D721Med (cell line): ENCODE results near the gene FASTKD1.
A peak's percentile ranks its signal among the peaks of the same experiment; 100 is the strongest.
"Not testable (repeated sequence)": the region's sequence is repeated elsewhere in the genome, so short reads cannot be mapped to it uniquely, and the experiment has no call there.

Experiments
- DNase-seq: peaks from one replicate; pipeline ENCODE4 v3.0.0; 2011; ENCODE audit warnings: low spot score; ENCODE audit not compliant: insufficient read length
- FAIRE-seq: peaks from 2 replicates; lab custom pipeline; 2011; peaks lifted over from hg19 to GRCh38; lab: Jason Lieb, UNC
- TF ChIP-seq, protein P1 (sequence below): IDR thresholded peaks from 2 replicates; pipeline ENCODE4 v1.5.1; 2012; ENCODE audit warnings: mild to moderate bottlenecking, control low read depth; ENCODE audit not compliant: insufficient read depth; ENCODE audit errors: missing control alignments

The FASTKD1 gene

DNA sequence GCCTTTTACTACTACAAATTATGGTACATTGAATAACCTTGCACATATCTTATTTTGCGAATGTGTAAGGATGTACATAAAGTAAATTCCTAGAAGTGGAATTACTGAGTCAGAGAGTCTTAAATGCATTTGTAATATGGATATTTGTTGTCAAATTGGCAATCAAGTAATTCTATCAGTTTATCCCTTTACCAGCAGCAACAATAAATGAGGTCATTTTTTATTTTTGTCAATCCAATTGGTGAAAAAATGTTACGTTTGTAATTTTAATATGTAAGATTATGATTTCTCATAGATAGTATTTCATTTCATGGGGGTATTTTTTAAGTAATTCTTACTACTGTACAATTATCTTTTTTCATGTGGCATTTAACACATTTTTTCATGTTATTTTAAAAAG lies 25.3 kb upstream of the FASTKD1 start:
- TF ChIP-seq, protein P1, sequence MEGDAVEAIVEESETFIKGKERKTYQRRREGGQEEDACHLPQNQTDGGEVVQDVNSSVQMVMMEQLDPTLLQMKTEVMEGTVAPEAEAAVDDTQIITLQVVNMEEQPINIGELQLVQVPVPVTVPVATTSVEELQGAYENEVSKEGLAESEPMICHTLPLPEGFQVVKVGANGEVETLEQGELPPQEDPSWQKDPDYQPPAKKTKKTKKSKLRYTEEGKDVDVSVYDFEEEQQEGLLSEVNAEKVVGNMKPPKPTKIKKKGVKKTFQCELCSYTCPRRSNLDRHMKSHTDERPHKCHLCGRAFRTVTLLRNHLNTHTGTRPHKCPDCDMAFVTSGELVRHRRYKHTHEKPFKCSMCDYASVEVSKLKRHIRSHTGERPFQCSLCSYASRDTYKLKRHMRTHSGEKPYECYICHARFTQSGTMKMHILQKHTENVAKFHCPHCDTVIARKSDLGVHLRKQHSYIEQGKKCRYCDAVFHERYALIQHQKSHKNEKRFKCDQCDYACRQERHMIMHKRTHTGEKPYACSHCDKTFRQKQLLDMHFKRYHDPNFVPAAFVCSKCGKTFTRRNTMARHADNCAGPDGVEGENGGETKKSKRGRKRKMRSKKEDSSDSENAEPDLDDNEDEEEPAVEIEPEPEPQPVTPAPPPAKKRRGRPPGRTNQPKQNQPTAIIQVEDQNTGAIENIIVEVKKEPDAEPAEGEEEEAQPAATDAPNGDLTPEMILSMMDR = no peak
- no peak for DNase-seq
- no peak for FAIRE-seq

DNA sequence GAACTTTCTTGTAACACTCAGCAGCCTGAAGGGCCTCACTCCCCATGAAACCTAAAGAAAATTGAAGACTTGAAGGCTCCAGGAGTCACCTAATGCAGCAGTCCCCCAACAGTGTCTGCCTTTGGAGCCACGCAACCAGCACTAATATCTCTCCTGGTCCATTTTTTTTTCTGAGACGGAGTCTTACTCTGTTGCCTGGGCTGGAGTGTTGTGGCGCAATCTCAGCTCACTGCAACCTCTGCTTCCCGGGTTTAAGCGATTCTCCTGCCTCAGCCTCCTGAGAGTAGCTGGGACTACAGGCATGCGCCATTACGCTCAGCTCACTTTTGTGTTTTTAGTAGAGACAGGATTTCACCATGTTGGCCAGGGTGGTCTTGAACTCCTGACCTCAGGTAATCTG lies 22.9 kb upstream of the FASTKD1 start:
- not testable (repeated sequence) for FAIRE-seq, DNase-seq

DNA sequence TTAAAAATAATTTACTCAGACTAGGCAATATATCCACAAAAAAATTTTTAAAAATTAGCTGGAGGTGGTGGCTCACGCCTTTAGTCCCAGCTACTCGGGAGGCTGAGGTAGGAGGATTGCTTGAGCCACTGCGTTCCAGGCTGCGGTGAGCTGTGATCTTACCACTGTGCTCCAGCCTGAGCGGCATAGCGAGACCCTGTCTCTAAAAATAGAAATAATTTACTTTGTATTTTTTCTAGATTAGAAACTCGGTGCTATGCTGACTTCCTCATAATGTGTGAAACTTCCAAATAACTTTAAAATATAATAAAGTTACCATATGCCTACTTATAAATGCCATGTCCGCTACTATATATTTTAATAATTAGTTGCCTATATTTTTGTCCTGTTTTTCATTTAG lies 17.1 kb upstream of the FASTKD1 start:
- TF ChIP-seq, protein P1 = no peak
- no peak for DNase-seq
- no peak for FAIRE-seq

DNA sequence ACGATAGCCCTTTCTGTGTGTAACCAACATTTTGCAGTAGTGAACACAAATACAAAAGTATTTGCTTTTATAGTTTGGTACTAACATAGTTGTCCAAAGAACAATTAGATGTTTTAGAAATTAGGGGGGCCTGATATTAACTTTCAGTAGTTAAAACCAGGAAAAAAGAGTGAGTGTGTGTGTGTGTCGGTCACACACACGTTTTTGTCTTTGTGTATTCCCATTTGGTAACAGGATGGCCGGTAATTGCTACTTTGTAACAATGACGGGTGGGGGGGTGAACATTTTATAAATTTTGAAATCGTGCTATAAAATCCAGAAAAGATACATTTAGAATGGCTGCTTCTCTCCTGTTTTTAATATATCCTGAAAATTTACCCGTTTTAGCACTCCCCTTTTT lies 12.0 kb upstream of the FASTKD1 start:
- FAIRE-seq (no peak), DNase-seq (no peak)
- TF ChIP-seq, protein P1 = no peak

DNA sequence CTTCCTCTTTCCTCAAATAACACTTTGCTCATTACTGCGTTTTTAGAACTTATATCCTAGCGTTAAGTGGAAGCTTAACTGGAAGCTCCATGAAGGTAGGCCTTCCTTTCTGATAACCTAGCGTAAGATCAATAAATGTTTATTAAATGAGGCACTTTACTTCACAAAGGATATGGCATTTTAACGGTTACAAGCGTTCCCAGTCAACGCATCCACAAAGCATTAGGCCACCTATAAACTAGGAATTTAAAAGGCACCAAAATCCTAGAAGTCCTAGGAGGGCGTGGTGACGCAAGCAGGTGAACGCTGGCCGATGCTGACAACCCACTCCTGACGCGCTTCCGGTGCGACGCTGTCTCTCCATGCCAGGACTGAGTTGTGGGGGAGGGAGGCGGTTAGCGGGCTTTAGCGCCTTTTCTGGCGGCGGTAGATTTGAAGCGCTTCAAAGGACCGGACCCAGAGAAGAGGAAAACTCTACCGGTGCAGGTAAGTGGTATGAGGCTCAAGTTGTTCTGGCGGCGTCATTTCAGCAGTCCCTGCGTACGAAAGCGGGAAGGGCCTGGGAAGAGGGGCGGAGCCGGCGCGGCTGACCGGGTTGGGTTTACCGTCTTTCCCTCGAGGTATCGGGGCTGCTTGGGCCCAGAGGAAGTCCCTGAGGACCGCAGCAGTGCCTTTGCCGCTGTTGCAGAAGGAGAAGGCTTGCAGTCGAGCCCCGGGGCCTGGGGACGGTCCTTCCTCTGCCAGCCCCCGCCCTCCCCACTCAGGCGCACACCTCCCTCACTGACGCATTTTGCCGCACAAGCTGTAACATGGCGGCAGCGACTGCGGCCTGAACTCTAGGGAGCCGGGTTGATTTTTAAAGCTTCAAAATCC lies 10.6 kb upstream of the FASTKD1 start, which contains the start of gene PPIG:
Gene PPIG (plus strand): TSS at position 347 of the 873 bp plus-strand sequence. CDS start 19,691 bp downstream, outside the sequence.
- DNase-seq (peak; percentile 57), FAIRE-seq (no peak)
- TF ChIP-seq, protein P1 = no peak

DNA sequence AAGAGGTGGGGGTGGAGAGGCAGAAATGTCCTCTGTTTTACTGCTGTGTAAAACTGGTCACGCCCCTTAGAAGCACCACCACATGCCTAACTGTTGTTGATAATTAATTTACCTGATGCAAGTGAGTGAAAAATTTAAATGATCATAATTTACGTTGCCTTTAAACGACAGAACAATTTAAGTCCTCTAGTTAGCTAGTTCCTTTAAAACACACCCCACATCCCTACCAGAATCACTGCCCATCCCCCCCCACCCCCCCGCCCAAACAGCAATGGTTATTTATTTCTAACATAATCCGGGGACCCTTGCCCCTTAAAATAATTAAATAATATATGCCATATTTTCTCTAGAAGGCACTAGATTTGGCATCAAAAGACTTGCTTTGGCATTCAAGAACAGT lies 9.9 kb upstream of the FASTKD1 start:
- FAIRE-seq = no peak
- no peak for DNase-seq
- TF ChIP-seq, protein P1 = no peak

DNA sequence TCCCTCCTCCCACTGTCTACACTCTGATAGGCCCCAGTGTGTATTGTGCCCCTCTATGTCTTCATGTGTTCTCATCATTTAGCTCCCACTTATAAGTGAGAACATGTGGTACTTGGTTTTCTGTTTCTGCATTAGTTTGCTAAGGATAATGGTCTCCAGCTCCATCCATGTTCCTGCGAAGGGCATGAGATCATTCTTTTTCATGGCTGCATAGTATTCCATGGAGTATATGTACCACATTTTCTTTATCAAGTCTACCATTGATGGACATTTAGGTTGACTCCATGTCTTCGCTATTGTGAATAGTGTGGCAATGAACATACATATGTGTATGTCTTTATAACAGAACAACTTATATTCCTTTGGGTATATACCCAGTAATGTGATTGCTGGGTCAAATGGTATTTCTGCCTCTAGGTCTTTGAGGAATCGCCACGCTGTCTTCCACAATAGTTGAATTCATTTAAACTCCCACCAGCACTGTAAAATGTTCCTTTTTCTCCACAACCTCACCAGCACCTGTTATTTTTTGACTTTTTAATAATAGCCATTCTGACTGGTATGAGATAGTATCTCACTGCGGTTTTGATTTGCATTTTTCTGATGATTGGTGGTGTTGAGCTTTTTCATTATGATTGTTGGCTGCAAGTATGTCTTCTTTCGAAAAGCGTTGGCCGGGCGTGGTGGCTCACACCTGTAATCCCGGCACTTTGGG lies 9.0 kb upstream of the FASTKD1 start:
- not testable (repeated sequence) for FAIRE-seq

DNA sequence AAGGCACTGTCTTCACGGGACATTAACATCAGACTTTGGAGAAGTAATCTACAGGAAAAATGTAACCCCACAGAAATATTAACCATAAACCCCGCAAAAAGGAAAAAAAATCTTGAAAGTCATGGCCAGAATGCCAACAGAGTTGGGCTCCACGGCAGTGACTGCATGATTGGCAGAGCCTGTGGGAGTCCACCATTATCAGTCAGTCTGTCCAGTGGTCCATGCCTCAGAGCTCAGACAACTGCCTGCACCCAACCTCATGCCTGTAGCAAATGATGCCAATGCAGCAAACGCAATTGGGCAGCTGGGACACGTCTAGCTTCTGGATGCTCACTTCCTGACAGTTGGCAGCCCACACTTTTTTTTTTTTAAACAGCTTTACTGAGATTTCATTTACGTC lies 5.4 kb upstream of the FASTKD1 start:
- TF ChIP-seq, protein P1 = no peak
- no peak for FAIRE-seq
- no peak for DNase-seq

More for the DNA sequence above, 9.0 kb upstream of the FASTKD1 start:
- DNase-seq = not testable (repeated sequence)

DNA sequence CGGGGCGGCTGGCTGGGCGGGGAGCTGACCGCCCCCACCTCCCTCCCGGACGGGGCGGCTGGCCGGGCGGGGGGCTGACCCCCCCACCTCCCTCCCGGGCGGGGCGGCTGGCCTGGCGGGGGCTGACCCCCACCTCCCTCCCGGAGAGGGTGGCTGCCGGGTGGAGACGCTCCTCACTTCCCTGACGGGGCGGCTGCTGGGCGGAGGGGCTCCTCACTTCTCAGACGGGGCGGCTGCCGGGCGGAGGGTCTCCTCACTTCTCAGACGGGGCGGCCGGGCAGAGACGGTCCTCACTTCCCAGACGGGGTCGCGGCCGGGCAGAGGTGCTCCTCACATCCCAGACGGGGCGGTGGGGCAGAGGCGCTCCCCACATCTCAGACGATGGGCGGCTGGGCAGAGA lies 1.6 kb upstream of the FASTKD1 start:
- not testable (repeated sequence) for FAIRE-seq, DNase-seq

DNA sequence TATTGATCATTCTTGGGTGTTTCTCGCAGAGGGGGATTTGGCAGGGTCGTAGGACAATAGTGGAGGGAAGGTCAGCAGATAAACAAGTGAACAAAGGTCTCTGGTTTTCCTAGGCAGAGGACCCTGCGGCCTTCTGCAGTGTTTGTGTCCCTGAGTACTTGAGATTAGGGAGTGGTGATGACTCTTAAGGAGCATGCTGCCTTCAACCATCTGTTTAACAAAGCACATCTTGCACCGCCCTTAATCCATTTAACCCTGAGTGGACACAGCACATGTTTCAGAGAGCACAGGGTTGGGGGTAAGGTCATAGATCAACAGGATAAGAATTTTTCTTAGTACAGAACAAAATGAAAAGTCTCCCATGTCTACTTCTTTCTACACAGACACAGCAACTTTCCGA lies 874 bp upstream of the FASTKD1 start:
- FAIRE-seq, DNase-seq: not testable (repeated sequence)
